ENCODE measurements around the gene TMEM138.

- no peak for TF ChIP-seq CTCF (IDR thresholded peaks at IDR 0.05; ENCODE audit: low read depth, low read length, missing input control)
- no peak for TF ChIP-seq TAF1 (conservative IDR thresholded peaks at IDR 0.05)
- no peak for TF ChIP-seq SP1 (IDR thresholded peaks at IDR 0.05)
- TF ChIP-seq HNF4A (conservative IDR thresholded peaks at IDR 0.05): no peak
- TF ChIP-seq GABPA (IDR thresholded peaks at IDR 0.05 in 1 of 2, conservative IDR thresholded peaks at IDR 0.05 in 1 of 2): no peak
- TF ChIP-seq REST (IDR thresholded peaks at IDR 0.05): no peak
- no peak for TF ChIP-seq FOXA2 (IDR thresholded peaks at IDR 0.05)
- TF ChIP-seq RAD21 (IDR thresholded peaks at IDR 0.05): no peak
- TF ChIP-seq ATF3 (IDR thresholded peaks at IDR 0.05): no peak
- no peak for TF ChIP-seq JUND (IDR thresholded peaks at IDR 0.05)
Observed at GRCh38 chr11:61404103-61404502, 41.9 kb downstream of the TMEM138 start.
